ENCODE measurements around the gene EPHB3.

EPHB3 gene

GRCh38 chr3:184592371-184593219 lies 31.0 kb downstream of the EPHB3 start:
- Histone ChIP-seq H3K9ac (ENCODE audit: low read length) (no peak overlapping the region), H3K79me2 (ENCODE audit: low read length) (no peaks in the 10 kb centered on the region), H3K9me3 (replicated peaks; ENCODE audit: insufficient read depth, low read length) (no peaks in the 10 kb centered on the region), H3K9me2 (replicated peaks; ENCODE audit: insufficient read depth, low read length) (no peaks in the 10 kb centered on the region), H3K4me3 (ENCODE audit: low read length) (no peak overlapping the region), H3K36me3 (replicated peaks; ENCODE audit: insufficient read depth, low read length) (no peaks in the 10 kb centered on the region), H2AFZ (ENCODE audit: low read length) (no peak overlapping the region), H4K20me1 (ENCODE audit: insufficient read depth, low read length) (no peaks in the 10 kb centered on the region), H3K27ac (ENCODE audit: low read length) (no peak overlapping the region), H3K27me3 (replicated peaks; ENCODE audit: insufficient read depth, low read length) (peaks cover 55% of the 10 kb centered on the region), H3F3A (ENCODE audit: insufficient read depth, low read length) (no peaks in the 10 kb centered on the region), H3K4me2 (ENCODE audit: low read depth, low read length) (no peak overlapping the region), H3K4me1 (ENCODE audit: low read length) (no peaks in the 10 kb centered on the region)
- DNase-seq: no peak
- TF ChIP-seq EZH2phosphoT487 (IDR thresholded peaks at IDR 0.05; ENCODE audit: low read length) (no peak), CTCF (IDR thresholded peaks at IDR 0.05; ENCODE audit: low read length) (no peak), EZH2 (optimal IDR thresholded peaks at IDR 0.05; ENCODE audit: low read depth, low read length) (no peak)

DNA sequence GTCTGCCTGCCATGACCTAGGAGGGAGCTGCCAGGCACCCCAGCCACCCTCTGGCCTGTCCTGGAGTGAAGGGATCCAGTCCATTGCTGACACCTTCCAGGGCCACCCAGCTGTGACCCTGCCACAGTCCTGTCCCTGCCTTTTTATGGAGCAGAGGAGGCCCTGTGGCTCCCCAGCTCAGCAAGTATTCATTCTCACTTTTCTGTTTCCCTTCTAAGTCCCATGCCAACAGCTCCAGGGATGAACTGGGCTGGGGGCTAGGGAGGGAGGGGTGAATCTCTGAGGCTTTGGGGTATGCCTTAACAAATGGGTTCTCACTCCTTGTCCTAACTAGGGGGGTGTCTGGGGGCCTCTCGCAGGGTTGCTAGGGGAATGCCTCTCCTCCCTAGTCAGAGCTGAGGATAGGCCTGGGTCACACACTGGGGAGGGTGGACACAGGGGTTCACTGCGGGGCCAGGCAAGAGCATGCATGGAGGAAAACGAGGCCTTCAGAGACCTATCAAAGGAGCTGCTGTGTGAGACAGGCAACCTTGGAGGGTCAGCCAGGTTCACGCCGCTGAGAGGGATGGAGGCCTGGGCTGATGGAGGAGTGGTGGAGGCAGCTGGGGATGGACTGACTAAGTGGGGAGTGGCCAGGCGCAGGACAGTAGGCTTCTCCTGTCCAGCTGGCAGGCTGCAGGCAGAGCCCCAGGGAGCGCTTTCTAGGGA lies 31.8 kb downstream of the EPHB3 start:
- Histone ChIP-seq H3K9ac (ENCODE audit: low read length) (no peak overlapping the region), H3K79me2 (ENCODE audit: low read length) (no peaks in the 10 kb centered on the region), H2AFZ (ENCODE audit: low read length) (no peak overlapping the region), H3K4me1 (ENCODE audit: low read length) (no peaks in the 10 kb centered on the region), H3K4me3 (ENCODE audit: low read length) (no peak overlapping the region), H3K27ac (ENCODE audit: low read length) (no peak overlapping the region), H3K9me2 (replicated peaks; ENCODE audit: insufficient read depth, low read length) (no peaks in the 10 kb centered on the region), H3K9me3 (replicated peaks; ENCODE audit: insufficient read depth, low read length) (no peaks in the 10 kb centered on the region), H3K27me3 (replicated peaks; ENCODE audit: insufficient read depth, low read length) (peaks cover 47% of the 10 kb centered on the region), H3K4me2 (ENCODE audit: low read depth, low read length) (no peak overlapping the region), H4K20me1 (ENCODE audit: insufficient read depth, low read length) (no peaks in the 10 kb centered on the region), H3K36me3 (replicated peaks; ENCODE audit: insufficient read depth, low read length) (no peaks in the 10 kb centered on the region), H3F3A (ENCODE audit: insufficient read depth, low read length) (no peaks in the 10 kb centered on the region)
- TF ChIP-seq EZH2 (optimal IDR thresholded peaks at IDR 0.05; ENCODE audit: low read depth, low read length) (no peak), EZH2phosphoT487 (IDR thresholded peaks at IDR 0.05; ENCODE audit: low read length) (no peak), CTCF (IDR thresholded peaks at IDR 0.05; ENCODE audit: low read length) (no peak)
- DNase-seq: no peak

- no peaks in the 10 kb centered on the region for H3K9me3 ChIP-seq (replicated peaks; ENCODE audit: insufficient read depth, low read length)
- H2AFZ ChIP-seq (ENCODE audit: low read length): no peak overlapping the region
- H3F3A ChIP-seq (ENCODE audit: insufficient read depth, low read length): no peaks in the 10 kb centered on the region
- H3K27me3 ChIP-seq (replicated peaks; ENCODE audit: insufficient read depth, low read length): peaks cover 43% of the 10 kb centered on the region
- no peaks in the 10 kb centered on the region for H3K79me2 ChIP-seq (ENCODE audit: low read length)
- DNase-seq: no peak
- no peaks in the 10 kb centered on the region for H3K36me3 ChIP-seq (replicated peaks; ENCODE audit: insufficient read depth, low read length)
- no peak overlapping the region for H3K27ac ChIP-seq (ENCODE audit: low read length)
- H3K4me1 ChIP-seq (ENCODE audit: low read length): no peaks in the 10 kb centered on the region
- H3K9me2 ChIP-seq (replicated peaks; ENCODE audit: insufficient read depth, low read length): no peaks in the 10 kb centered on the region
- TF ChIP-seq CTCF (IDR thresholded peaks at IDR 0.05; ENCODE audit: low read length) (no peak), EZH2 (optimal IDR thresholded peaks at IDR 0.05; ENCODE audit: low read depth, low read length) (no peak), EZH2phosphoT487 (IDR thresholded peaks at IDR 0.05; ENCODE audit: low read length) (no peak)
- H3K4me3 ChIP-seq (ENCODE audit: low read length): no peak overlapping the region
- H3K9ac ChIP-seq (ENCODE audit: low read length): no peak overlapping the region
- H3K4me2 ChIP-seq (ENCODE audit: low read depth, low read length): no peak overlapping the region
- no peaks in the 10 kb centered on the region for H4K20me1 ChIP-seq (ENCODE audit: insufficient read depth, low read length)
These were observed 32.3 kb downstream of the EPHB3 start for GRCh38 chr3:184593928-184594303.
